CD4-positive, alpha-beta T cell treated with Interleukin-1 beta for 1 hour (primary cell): ENCODE data around the gene HAPLN3.

ENCODE experiments used
- DNase-seq, 2 donors: peaks; one replicate each; pipeline ENCODE4 v3.0.0-alpha.2; 2020 to 2022

HAPLN3 gene

GRCh38 chr15:88891540-88892254 lies 3.6 kb downstream of the HAPLN3 start:
- DNase-seq: no peak

- no peak for DNase-seq
These were observed 4.8 kb downstream of the HAPLN3 start for GRCh38 chr15:88890495-88890894.

- no peak for DNase-seq
These were observed 6.6 kb downstream of the HAPLN3 start for GRCh38 chr15:88888719-88889118.

GRCh38 chr15:88887068-88887580 lies 8.2 kb downstream of the HAPLN3 start:
- no peak for DNase-seq

- DNase-seq: no peak
These were observed 12.6 kb downstream of the HAPLN3 start for GRCh38 chr15:88882785-88883184.

- DNase-seq: no peak
These were observed 13.6 kb downstream of the HAPLN3 start for GRCh38 chr15:88881775-88882174.

- no peak for DNase-seq
These were observed 14.2 kb downstream of the HAPLN3 start for GRCh38 chr15:88880944-88881740.

GRCh38 chr15:88878720-88879184 lies 16.6 kb downstream of the HAPLN3 start:
- DNase-seq: peak; percentile 10 to 26

GRCh38 chr15:88877906-88878305 lies 17.4 kb downstream of the HAPLN3 start:
- DNase-seq: no peak

- no peak for DNase-seq
These were observed 17.9 kb downstream of the HAPLN3 start for GRCh38 chr15:88877415-88877814.

GRCh38 chr15:88876573-88876972 lies 18.8 kb downstream of the HAPLN3 start:
- DNase-seq: no peak

GRCh38 chr15:88874684-88875083 lies 20.7 kb downstream of the HAPLN3 start:
- no peak for DNase-seq

GRCh38 chr15:88874275-88874674 lies 21.1 kb downstream of the HAPLN3 start:
- no peak for DNase-seq

GRCh38 chr15:88873786-88874185 lies 21.6 kb downstream of the HAPLN3 start:
- DNase-seq: no peak

GRCh38 chr15:88872706-88873105 lies 22.6 kb downstream of the HAPLN3 start:
- DNase-seq: no peak

GRCh38 chr15:88872106-88872505 lies 23.2 kb downstream of the HAPLN3 start:
- DNase-seq: no peak

- DNase-seq: no peak
These were observed 24.0 kb downstream of the HAPLN3 start for GRCh38 chr15:88871313-88871712.

- DNase-seq: no peak
These were observed 29.0 kb downstream of the HAPLN3 start for GRCh38 chr15:88866295-88866881.

- DNase-seq: no peak
These were observed 29.7 kb downstream of the HAPLN3 start for GRCh38 chr15:88865498-88866099.

GRCh38 chr15:88864861-88865497 lies 30.4 kb downstream of the HAPLN3 start:
- DNase-seq: no peak

- DNase-seq: no peak
These were observed 31.9 kb downstream of the HAPLN3 start for GRCh38 chr15:88863412-88863811.

- no peak for DNase-seq
These were observed 35.1 kb downstream of the HAPLN3 start for GRCh38 chr15:88860212-88860611.

- no peak for DNase-seq
These were observed 35.8 kb downstream of the HAPLN3 start for GRCh38 chr15:88859550-88859949.
